HG03469 (cell line): Measurements from ENCODE around the gene NUP98.

Experiments
- ATAC-seq: cut with Tn5 transposase; IDR thresholded peaks from one replicate; pipeline ENCODE4 v1.9.1; 2021; ENCODE audit warnings: mild to moderate bottlenecking, moderate library complexity, moderate number of reproducible peaks; ENCODE audit not compliant: unreplicated experiment

Gene NUP98

DNA sequence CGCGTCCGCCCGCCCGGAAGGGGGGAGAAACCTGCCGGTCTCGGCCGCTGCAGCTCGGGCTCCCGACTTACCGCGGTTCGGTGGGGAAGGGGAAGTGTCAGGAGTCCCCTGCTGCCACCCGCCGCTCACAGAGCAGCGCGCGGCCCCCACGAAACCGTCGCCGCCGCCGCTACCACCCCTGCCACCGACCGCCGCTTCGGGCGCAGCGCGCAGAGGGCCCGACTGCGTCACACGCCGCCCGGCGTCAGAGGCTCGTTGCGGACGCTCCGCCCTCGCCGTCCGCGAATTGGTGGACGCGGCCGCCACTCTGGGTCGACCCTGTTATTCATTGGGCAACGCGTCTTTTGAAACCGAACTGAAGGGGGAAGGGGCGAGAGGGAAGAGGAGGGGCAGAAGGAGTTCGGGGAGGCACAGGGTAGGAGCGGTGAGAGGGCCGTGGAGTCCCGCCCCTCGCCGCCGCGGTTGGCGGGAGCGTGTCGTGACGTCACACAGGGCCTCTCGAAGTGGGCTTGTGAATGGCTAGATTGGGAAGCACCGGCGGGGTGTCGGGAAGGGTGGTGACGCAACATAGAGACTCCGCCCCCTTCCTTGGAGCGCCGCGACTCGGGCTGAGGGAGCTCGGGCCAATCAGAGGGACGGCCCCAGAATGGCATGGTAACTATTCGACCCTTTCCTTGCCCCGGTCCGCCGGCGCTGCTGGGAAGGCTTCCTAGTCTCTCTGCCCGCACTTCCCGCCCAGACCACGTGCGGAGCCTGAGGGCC, at the start of gene NUP98:
Gene NUP98, minus strand, starts transcription at position 226 of the 762 bp plus-strand sequence. CDS start 15,437 bp downstream, outside the sequence.
- ATAC-seq = peak; percentile 72

DNA sequence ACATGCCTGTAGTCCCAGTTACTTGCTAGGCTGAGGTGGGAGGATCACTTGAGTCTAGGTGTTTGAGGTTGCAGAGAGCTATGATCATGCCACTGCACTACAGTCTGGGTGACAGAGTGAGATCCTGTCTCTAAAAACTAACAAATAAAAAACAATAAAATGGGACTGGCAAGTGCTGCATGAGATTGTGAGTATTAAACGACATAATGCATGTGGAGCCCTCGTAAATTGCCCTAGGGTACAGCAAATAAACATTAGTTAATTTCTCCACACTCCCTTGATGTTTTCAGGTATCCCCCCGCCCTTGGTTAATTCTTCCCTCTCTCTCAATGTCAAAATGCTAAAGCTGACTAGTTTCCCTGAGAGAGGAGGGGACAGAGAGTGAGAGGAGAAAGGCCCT, 48.3 kb upstream of the NUP98 start:
- ATAC-seq = no peak

DNA sequence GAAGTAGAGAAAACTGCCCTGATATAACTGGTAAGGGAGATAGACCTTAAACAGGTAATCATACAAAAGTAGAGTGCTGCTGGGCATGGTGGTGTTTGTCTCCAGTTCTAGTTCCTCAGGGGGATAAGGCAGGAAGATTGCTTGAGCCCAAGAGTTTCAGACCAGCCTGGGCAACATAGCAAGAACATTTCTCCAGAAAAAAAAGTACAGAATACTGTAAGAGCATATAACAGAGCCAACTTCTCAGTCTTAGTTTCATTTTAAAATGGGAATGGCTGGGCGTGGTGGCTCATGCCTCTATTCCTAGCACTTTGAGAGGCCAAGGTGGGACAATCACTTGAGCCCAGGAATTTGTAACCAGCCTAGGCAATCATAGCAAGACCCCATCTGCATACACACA, 47.9 kb upstream of the NUP98 start:
- ATAC-seq = no peak

DNA sequence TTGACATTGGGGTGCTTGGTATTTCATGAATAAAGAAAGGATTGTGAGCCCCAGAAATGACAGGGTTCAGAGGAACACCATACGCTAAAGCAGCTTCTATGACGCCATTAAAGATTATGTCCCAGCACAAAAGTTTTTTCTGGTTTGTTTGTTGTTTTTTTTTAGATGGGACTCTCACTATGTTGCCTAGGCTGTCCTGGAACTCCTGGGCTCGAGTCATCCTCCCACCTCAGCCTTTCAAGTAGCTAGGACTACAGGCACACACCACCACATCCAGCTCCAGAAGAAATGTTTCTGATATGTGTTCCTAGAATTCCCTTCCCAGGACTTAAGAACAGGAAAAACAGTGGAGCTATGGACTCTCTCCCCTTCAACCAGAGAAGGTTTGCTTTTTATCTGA, 46.0 kb upstream of the NUP98 start:
- ATAC-seq = no peak

DNA sequence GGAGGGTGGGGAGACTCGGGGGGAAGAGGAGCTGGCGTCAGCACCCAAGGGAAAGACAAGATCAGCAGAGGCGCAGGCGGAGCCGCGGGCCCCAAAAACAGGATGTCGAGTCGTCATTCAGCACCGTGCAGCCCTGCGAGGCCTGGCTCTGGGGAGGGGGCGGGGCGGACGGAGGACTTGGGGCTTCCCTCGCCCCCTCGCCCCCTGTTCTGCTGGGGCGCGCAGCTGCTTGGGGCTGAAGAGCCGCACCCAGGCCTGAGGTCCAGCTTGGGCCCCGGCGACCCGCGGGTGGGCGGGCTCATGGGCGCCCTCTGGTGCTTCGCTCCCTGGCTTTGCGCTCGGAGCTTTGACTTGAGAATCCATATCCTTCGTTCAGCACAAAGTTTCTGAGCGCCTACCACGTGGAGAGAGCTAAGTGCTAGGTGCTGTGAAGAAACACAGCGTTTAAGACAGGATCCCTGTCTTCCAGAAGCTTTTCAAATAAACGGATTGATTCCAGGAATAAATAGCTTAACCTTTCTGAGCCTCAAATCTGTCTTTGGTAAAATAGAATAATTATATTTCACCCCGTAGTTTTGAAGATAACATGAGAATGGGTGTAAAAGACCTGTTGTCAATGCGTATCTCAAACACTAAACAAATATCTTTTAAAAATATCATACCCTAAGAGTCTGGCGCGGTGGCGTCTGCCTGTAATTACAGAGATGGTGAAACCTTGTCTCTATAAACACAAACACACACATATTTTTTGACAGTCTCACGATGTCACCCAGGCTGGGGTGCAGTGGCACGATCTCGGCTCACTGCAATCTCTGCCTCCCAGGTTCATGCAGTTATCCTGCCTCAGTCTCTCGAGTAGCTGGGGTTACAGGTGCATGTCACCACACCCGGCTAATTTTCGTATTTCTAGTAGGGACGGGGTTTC, 44.3 kb upstream of the NUP98 start:
- peak; percentile 37 for ATAC-seq

DNA sequence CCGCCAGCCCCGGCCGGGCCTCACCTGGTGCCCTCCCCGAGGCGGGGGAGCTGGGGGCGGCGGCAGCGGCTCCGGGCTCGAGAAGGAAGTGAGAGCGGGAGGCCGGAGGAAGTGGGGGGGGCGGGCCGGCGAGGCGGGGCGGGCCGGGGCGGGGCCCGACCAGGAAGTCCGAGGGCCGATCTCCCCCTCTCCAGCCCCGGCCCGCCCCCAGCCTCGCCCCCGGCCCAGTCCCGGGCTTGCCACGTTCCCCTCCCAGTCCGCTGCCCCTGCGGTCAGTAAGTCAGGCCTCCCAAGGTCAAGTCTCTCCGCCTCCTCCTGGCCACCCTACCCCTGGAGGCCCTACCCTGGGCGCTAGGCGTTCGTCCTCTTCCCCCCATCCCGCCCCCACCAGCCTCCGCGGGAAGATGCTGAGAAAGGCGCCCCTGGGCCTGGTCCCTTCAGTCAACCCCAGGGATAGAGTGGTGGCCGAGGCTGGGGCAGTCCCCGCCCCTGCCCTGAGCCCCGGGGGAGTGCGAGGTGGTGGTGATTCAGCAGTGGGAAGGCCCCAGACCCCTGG, 43.6 kb upstream of the NUP98 start, which contains the start of gene RHOG:
Gene RHOG, minus strand, starts transcription at position 90 of the 556 bp plus-strand sequence. CDS start 12,821 bp downstream, outside the sequence.
- peak; percentile 10 for ATAC-seq

DNA sequence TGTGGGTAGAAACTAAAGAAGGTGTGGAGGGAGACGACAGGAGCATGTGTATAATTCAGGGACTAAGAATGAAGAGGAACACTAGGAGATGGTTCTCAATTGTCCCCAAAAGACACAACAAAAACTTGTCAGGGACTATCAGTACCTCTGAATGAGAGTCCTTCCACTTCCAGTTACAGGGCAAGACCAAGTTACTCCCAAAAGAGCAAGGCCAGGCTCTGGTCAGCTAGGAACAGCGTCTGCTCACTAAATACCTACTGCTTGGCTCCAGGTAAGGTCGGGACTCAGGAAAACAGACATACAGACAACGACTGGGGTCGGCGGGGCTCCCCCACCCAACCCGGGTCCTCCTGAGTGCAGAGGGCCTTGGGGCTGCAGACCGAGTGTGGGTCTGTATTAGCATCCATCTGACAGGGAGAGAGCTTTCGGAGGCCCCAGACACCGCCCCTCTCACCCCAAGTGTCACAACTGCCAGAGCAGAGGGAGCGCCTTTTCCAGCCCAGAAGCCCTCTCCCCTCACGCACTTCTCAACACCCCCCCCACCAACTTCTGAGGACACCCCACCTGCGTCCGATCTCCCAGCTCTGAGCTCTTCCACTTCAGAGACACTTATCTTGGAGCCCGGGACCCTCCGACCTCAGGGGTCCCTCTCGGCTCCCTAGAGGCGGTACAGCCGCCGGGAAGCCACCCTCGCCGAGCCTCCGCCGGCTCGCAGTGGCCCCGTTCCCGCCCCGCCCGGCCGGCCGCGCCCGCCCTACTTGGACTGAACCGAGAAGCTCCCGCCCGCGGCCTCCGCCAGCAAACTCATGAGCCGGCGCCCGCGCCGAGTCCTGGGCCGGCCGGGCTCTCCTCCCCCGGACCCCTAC, 42.9 kb upstream of the NUP98 start:
- no peak for ATAC-seq

DNA sequence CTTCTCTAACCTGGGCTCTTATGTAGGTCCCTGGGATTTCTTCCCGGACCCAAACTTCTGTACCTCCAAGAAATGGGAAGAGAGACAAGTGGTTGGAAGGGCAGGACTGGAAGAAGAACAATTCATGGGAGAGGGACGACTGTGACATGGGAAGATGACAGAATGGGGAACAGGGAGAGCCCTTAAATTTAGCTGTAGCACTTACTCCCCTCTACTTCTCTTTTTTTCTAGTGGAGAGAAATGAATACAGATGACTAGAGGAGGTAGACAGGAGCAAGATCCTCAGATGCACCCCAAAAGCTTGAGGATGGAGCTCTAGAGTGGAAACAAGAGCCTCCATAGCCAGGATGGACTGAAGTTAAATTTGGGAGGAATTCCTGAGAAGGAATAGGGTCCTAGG, 41.1 kb upstream of the NUP98 start:
- no peak for ATAC-seq

DNA sequence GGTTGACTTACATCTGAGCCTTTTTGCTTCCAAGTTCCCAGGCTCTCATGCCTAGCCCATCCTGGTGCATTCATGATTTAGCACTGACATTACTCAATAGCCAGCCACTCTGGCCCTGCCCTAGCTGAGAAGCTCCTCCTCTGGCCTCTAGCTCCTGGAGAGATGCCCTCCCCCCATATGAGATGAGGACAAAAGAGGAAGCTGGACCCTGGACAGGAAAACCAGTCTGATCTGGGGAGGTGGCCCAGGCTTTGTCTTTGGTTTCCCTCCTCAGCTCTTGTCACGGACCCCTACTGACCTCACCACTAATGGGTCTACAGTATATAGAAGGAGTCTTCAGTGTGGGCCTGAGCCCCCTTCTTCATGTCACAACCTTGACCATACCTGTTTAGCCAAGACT, 40.4 kb upstream of the NUP98 start:
- no peak for ATAC-seq

DNA sequence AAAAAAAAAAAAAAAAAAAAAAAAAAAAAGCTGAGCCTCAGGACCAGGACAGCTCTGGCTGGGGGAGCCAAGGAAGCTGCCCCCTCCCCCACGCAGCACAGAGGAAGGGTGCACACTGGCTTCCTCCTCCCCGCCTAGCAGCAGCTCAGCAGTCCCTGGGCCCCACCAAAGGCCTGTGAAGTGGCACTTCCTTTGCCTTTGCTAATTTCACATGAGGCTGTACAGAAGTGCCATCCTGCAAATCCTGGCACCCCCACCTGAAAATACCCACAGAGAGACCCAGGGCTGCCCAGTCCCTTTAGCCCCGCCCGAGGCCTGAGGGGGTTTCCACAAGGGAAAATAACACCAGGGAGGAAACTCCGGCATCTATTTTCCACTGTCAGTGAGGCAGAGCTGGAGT, 39.5 kb upstream of the NUP98 start:
- ATAC-seq = no peak

DNA sequence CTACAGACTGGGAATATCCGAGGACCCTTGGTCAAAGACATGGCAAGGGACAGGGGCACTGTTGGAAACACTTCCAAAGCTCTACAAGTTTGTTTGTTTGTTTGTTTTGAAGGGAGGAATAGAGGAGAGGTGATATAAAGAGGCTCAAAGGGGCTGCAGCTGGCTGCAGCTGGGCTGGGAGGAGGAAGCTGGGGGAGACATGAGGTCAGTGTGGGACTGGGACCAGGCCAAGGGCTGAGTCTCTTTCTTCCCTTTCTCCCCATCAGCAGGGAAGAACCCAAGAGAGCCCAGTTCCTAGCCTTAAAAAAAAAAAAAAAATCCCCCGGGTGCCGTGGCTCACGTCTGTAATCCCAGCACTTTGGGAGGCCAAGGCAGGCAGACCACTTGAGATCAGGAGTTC, 38.4 kb upstream of the NUP98 start:
- no peak for ATAC-seq

DNA sequence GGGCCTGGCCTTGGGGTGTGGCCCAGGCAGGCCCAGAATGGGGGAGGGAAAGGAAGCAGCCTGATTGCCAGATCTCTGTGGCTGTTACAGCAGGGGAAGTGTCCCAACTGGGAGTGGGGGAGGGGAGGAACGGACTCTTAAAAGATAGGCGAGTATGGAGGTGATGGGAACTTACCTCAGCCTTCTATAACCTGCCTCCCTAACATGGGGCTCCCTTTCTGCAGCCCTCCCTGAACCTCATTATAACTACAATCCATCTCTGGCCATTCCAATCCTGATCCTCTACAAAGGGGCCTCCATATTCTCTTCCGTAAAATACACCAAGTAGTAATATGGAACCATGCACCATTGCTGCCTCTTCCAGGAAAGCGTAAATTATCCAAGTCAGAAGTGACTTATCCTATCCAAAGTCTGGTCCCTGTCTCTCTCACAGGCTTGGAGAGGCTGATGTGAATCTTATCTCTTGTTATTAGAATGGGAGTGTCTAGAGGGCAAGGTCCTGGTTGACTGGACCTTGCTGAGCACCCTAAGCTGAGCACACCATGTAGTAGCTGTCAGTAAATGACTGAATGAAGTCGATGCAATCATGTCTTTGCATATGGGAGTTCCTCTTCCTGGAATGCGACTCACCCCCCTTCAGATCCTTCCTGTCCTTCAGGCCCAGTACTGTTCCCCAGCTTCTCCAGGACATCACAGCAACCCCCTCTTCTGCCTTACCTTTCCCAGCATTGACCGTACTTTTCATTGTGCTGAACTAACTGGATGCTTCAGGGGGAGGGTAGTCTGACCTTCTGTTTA, 37.5 kb upstream of the NUP98 start:
- no peak for ATAC-seq

DNA sequence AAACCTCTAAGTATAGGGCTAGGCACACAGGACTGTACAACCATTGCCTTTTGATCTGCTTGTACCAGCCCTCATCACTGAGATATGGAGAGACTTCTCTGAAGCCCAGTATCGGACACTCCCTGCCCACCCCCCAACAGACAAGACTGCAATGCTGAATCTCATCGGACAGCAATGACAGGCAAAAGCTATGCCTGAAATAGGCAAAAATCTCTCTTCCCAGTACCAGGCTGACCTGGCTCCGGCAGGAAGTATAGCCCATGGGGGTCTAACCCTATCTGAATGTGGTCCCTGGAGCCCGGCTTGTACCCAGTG, 37.0 kb upstream of the NUP98 start:
- ATAC-seq = no peak

DNA sequence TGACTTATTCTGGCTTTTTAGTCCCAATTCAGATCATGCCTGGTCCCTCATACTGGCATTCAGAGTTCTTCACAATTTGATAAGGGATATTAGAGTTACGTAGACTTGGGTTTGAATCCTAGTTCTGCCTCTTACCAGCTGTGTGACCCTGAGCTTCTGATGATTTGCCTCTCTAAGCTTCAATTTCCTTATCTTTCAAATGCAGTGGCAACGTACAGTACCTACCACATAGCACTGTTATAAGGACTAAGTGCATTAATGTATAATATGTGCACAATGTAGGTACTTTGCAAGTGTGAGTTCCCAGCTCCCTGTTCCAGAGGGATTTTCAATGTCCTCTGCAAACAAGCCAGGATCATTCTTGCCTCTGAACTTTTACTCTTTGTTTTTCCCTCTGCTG, 36.1 kb upstream of the NUP98 start:
- ATAC-seq = no peak

DNA sequence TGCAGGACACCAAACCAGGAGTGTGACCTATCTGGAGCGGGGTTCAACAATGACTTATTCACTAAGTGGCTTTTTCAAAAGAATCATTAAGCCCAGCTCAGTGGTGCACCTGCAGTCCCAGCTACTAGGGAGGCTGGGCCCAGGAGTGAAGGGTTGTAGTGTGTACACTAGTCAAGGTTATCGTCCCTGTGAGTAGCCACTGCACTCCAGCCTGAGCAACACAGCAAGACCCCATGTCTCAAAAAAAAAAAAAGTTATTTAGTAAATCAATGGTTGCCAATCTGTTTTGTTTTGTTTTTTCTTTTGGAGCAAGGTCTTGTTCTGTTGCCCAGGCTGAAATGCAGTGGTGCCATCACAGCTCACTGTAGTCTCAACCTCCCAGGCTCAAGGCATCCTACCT, 35.5 kb upstream of the NUP98 start:
- no peak for ATAC-seq

DNA sequence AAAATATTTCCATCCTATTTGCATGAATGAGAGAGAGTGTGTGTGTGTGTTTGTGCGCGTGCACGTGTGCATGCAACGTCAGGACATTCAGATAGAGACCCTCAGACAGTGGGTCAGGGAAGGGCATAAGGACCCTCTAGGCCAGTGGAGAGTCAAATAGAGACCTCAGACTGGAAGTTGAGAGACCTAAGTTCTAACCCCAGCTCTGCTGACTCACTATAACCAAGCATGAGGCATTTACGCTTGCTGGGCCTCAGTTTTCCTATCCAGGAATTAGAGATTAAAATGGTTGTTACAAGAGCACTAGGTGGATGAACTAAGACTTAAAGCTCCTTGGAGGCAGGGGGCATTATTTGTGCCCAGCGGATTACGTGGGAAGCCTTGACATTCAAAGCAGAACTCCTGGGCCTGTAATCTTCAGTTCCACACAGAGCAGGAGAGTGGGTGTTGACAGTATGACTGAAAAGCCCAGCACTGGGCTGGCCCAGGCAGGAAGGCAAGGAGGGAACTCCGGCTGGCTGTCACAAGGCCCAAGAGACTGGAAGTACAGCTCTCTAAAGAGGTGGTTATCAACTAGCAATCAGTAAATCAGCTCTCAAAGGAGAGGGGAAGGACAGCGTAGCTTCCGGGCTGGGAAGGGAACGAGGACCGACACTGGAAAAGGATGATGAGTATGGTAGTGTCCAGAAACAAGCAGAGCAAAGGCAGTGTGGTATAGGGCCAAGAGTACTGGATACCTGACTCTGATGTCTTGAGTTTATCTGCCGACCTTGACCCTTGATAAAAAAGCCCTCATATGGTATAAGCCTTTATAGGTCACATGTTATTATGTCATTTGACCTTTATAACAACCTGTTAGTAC, 34.3 kb upstream of the NUP98 start:
- ATAC-seq = no peak

DNA sequence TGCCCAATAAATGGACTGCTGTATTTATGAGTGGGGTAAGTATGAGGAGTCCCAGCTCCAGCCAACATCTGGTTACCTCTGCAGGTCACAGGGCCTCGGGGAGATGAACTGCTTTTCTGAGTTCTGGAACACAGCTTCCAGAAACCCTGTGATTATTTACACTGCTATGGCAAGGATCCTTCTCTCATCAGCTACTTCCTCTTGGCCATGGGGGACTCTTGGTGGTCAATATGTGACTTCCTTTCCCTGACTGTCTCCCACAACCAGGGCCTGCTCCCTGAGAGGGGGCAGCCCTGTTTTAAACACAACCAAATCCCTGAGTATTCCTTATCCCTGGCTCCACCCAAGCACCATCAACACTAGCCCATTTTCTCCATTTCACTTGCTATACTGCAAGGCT, 33.4 kb upstream of the NUP98 start:
- ATAC-seq = no peak

DNA sequence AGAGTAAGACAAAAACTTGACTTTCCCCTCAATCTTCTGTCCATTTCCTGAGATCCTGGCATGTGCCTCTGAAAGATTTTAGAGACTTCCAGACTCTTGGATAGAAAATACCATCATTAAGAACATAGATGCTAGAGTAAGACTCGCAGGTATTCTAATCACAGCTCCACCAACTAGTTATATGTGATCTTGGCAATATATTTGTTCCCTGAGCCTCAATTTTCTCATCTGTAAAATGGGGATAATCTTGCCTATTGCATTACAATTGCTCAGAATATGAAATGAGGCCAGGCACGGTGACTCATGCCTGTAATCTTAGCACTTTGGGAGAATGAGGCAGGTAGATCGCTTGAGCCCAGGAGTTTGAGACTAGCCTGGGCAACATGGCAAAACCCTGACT, 32.7 kb upstream of the NUP98 start:
- no peak for ATAC-seq
